K562 (cell line): Measurements from ENCODE around the gene FKBP2. TPM values are rescaled to one million over a fixed set of nuclear protein-coding genes. Genes with fewer than 3 reads are reported as not detected.

Source experiments
- CHD1 ChIP-seq: fragments of 200-600 bp; sonication (generic); IDR thresholded peaks from one replicate; pipeline ENCODE4 v1.6.1; 2012; ENCODE audit warnings: mild to moderate bottlenecking, moderate library complexity, low read length, inconsistent platforms
- DEAF1 ChIP-seq: fragments of 450-650 bp; formaldehyde crosslinking; IDR thresholded peaks from 2 replicates; pipeline ENCODE4 v1.4.0; 2020; ENCODE audit warnings: mild to moderate bottlenecking, moderate library complexity
- E2F1 ChIP-seq: sonication (generic); formaldehyde crosslinking; IDR thresholded peaks from 2 replicates; pipeline ENCODE4 v1.8.1; 2023; ENCODE audit warnings: mild to moderate bottlenecking, missing genetic modification reagents, moderate library complexity
- E2F8 ChIP-seq: fragments of 450-650 bp; IDR thresholded peaks from 2 replicates; pipeline ENCODE4 v1.7.1; 2018; ENCODE audit warnings: mild to moderate bottlenecking, low read depth; ENCODE audit not compliant: partially characterized antibody
- KDM4B ChIP-seq, 2 experiments: fragments of 450-650 bp in 1 of 2; sonication (generic) in 1 of 2; IDR thresholded peaks; 2 replicates each; pipeline ENCODE4 v1.6.1; 2016 to 2017; ENCODE audit warnings: borderline replicate concordance in 2 of 2, antibody characterized with exemption in 1 of 2, low read depth in 1 of 2, mild to moderate bottlenecking in 1 of 2
- KLF16 ChIP-seq: IDR thresholded peaks from 2 replicates; pipeline ENCODE4 v1.6.1; 2016; ENCODE audit warnings: antibody characterized with exemption
- NFIC ChIP-seq: fragments of 450-650 bp; IDR thresholded peaks from 2 replicates; pipeline ENCODE4 v1.6.1; 2017; ENCODE audit warnings: mild to moderate bottlenecking, inconsistent platforms
- NR3C1 ChIP-seq: sonication (generic); formaldehyde crosslinking; IDR thresholded peaks from 2 replicates; pipeline ENCODE4 v1.8.1; 2022; ENCODE audit warnings: missing genetic modification reagents
- SAFB2 ChIP-seq: fragments of 200-400 bp; formaldehyde crosslinking; IDR thresholded peaks from 2 replicates; pipeline ENCODE4 v1.6.1; 2018; ENCODE audit warnings: borderline replicate concordance, low read length, low read depth, moderate library complexity; ENCODE audit not compliant: severe bottlenecking
- STAT5B ChIP-seq: fragments of 250-450 bp; sonication (Bioruptor Pico); IDR thresholded peaks from 2 replicates; pipeline ENCODE4 v1.8.0; 2021; ENCODE audit warnings: mild to moderate bottlenecking, inconsistent platforms
- TEAD1 ChIP-seq, 2 experiments: fragments of 450-650 bp in 1 of 2; sonication (generic) in 1 of 2; formaldehyde crosslinking; IDR thresholded peaks; 2 replicates each; pipeline versions ENCODE4 v1.4.0 to v1.8.0; 2020 to 2022; ENCODE audit warnings: mild to moderate bottlenecking in 2 of 2, missing genetic modification reagents in 1 of 2
- TEAD4 ChIP-seq, 2 experiments: sonication (generic) in 1 of 2; formaldehyde crosslinking in 1 of 2; IDR thresholded peaks; 2 replicates each; pipeline versions ENCODE4 v1.6.1 to v1.8.0; 2012 to 2022; ENCODE audit warnings: borderline replicate concordance in 1 of 2, inconsistent platforms in 1 of 2, low read length in 1 of 2, mild to moderate bottlenecking in 1 of 2, missing genetic modification reagents in 1 of 2
- USF1 ChIP-seq: sonication (generic); formaldehyde crosslinking; IDR thresholded peaks from 2 replicates; pipeline ENCODE4 v1.9.0; 2022; ENCODE audit warnings: mild to moderate bottlenecking, missing genetic modification reagents
- ZNF217 ChIP-seq: sonication (generic); formaldehyde crosslinking; IDR thresholded peaks from 2 replicates; pipeline ENCODE4 v1.8.0; 2022; ENCODE audit warnings: mild to moderate bottlenecking, missing genetic modification reagents
- ZNF224 ChIP-seq: sonication (generic); formaldehyde crosslinking; IDR thresholded peaks from 2 replicates; pipeline ENCODE4 v1.8.0; 2022; ENCODE audit warnings: mild to moderate bottlenecking, missing genetic modification reagents
- polyA plus RNA-seq, 8 experiments: library from polyadenylated mRNA; depleted of rRNA in 4 of 8; stranded (reverse) in 5 of 8; unstranded in 3 of 8; fragments of >200 nt; fragmentation: Nextera tagmentation in 2 of 8; fragmentation: Illumina TruSeq in 1 of 8; extraction: Ambion mirVana in 2 of 8; extraction: Trizol in 1 of 8; gene quantifications; 2 replicates each; pipeline versions ENCODE4 v1.2.1 to v1.2.3, GENCODE V29; 2011 to 2014; ENCODE audit warnings: inconsistent platforms in 1 of 8, missing spikeins in 1 of 8
- total RNA-seq, 7 experiments: library from RNA; depleted of rRNA in 6 of 7; stranded (reverse); fragments of >200 nt in 6 of 7; fragmentation: Illumina TruSeq in 2 of 7; extraction: Trizol in 2 of 7; gene quantifications; 2 replicates each; pipeline versions ENCODE4 v1.2.1 to v1.2.3, GENCODE V29; 2011 to 2021; ENCODE audit warnings: low replicate concordance in 1 of 7
- TF ChIP-seq, protein P1 (sequence below): fragments of 450-650 bp; formaldehyde crosslinking; IDR thresholded peaks from 2 replicates; pipeline ENCODE4 v1.4.0; 2022; ENCODE audit warnings: missing genetic modification characterization
- TF ChIP-seq, protein P2 (sequence below): fragments of 450-650 bp; IDR thresholded peaks from one replicate; pipeline ENCODE4 v1.6.1; 2018; ENCODE audit warnings: mild to moderate bottlenecking, moderate library complexity; ENCODE audit not compliant: partially characterized antibody

Gene FKBP2
- total and polyA plus RNA-seq, 9 of the 15 experiments (the other 6 are each of a cell fraction or from before 2014, with no cell fraction given) = 3.5 to 151 (median 58.1) TPM

- no peak for TF ChIP-seq DEAF1 (CRISPR knock-in tag)
- no peak for TF ChIP-seq SAFB2
- no peak for TF ChIP-seq E2F1 (CRISPR knock-in tag)
- no peak for TF ChIP-seq NR3C1 (CRISPR knock-in tag)
- no peak for TF ChIP-seq KDM4B (IDR thresholded peaks at IDR 0.05; ENCODE audit: borderline replicate concordance in 2 of 2, low read depth in 1 of 2)
- TF ChIP-seq, protein P1, sequence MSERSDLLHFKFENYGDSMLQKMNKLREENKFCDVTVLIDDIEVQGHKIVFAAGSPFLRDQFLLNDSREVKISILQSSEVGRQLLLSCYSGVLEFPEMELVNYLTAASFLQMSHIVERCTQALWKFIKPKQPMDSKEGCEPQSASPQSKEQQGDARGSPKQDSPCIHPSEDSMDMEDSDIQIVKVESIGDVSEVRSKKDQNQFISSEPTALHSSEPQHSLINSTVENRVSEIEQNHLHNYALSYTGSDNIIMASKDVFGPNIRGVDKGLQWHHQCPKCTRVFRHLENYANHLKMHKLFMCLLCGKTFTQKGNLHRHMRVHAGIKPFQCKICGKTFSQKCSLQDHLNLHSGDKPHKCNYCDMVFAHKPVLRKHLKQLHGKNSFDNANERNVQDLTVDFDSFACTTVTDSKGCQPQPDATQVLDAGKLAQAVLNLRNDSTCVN (CRISPR knock-in tag) = no peak
- no peak for TF ChIP-seq ZNF224 (CRISPR knock-in tag)
- TF ChIP-seq NFIC = no peak; the same call in 1 of the 2 replicates
- no peak for TF ChIP-seq KLF16
- TF ChIP-seq ZNF217 = no peak
- TF ChIP-seq, protein P2, sequence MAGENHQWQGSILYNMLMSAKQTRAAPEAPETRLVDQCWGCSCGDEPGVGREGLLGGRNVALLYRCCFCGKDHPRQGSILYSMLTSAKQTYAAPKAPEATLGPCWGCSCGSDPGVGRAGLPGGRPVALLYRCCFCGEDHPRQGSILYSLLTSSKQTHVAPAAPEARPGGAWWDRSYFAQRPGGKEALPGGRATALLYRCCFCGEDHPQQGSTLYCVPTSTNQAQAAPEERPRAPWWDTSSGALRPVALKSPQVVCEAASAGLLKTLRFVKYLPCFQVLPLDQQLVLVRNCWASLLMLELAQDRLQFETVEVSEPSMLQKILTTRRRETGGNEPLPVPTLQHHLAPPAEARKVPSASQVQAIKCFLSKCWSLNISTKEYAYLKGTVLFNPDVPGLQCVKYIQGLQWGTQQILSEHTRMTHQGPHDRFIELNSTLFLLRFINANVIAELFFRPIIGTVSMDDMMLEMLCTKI = no peak
- peak; percentile 45 for TF ChIP-seq TEAD4 (IDR thresholded peaks at IDR 0.05; ENCODE audit: low read length)
- no peak for TF ChIP-seq TEAD4 (CRISPR knock-in tag; IDR thresholded peaks at IDR 0.05; ENCODE audit: borderline replicate concordance)
- no peak for TF ChIP-seq CHD1
- TF ChIP-seq TEAD1 (CRISPR knock-in tag; IDR thresholded peaks at IDR 0.05) = peak in 1 of 2 experiments; percentile 85; a peak in 2 of 4 replicates
- peak; percentile 12 for TF ChIP-seq E2F8
- no peak for TF ChIP-seq USF1 (CRISPR knock-in tag)
- TF ChIP-seq STAT5B (CRISPR knock-in tag) = no peak
Observed at GRCh38 chr11:64245797-64246620, 5.1 kb downstream of the FKBP2 start (continued).
